Retinal pigment epithelial cell (primary cell): ENCODE measurements around the gene TBC1D22A.
A peak's percentile ranks its signal among the peaks of the same experiment; 100 is the strongest.

Experiments used
- DNase-seq: peaks from one replicate; pipeline ENCODE4 v3.0.0-alpha.2; 2010; ENCODE audit warnings: low read depth
- H3K4me3 ChIP-seq: 2 replicates; pipeline ENCODE4 v1.5.1; 2011; ENCODE audit warnings: mild to moderate bottlenecking, low read length, control low read depth, moderate library complexity
- TF ChIP-seq, protein P1 (sequence below): conservative IDR thresholded peaks from 2 replicates; pipeline ENCODE4 v1.5.1; 2011; ENCODE audit warnings: low read depth, low read length, control low read depth, inconsistent platforms

Gene TBC1D22A, protein sequence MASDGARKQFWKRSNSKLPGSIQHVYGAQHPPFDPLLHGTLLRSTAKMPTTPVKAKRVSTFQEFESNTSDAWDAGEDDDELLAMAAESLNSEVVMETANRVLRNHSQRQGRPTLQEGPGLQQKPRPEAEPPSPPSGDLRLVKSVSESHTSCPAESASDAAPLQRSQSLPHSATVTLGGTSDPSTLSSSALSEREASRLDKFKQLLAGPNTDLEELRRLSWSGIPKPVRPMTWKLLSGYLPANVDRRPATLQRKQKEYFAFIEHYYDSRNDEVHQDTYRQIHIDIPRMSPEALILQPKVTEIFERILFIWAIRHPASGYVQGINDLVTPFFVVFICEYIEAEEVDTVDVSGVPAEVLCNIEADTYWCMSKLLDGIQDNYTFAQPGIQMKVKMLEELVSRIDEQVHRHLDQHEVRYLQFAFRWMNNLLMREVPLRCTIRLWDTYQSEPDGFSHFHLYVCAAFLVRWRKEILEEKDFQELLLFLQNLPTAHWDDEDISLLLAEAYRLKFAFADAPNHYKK

DNA sequence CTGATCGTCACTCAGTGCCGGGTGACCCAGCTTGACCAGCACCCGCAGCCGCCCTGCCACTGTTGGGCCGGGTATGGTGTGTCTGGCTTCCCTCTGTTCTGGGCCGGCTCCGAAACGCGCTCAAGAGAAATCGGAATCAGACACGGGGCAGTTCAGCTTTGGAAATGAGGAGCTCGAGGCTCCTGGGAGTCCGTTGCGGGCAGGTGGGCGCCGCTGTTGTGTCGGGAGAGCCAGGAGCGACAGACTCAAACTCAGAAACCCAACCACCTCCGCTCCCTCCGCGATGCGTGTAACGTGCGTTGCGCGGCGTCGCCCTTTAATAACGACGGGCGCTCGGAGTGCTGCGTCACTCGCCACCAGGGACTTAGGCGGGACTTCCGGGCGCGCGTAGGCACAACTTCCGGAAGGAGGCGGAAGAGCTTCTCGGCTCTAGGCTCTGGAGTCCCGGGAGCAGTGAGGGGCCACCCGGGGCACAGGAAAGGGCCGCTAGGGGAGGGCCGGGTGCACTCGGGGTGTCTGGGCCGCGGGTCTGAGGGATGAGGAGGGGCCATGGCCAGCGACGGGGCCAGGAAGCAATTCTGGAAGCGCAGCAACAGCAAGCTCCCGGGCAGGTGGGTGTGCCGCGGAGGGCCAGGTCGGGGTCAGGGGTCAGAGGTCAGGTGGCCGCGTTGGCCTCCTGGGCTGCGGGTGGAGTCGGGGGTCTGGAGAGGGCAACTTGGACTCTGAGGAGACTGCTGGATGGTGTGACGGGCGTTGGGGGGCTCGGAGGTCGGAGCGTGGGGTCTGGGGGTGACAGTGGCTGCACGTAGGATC lies at the start of gene TBC1D22A:
Gene TBC1D22A (plus strand): TSS at position 413 of the 813 bp plus-strand sequence. CDS start 137 bp downstream, at position 550.
- H3K4me3 ChIP-seq, result peak within 1 kb of the TSS; percentile 98
- TF ChIP-seq, protein P1, sequence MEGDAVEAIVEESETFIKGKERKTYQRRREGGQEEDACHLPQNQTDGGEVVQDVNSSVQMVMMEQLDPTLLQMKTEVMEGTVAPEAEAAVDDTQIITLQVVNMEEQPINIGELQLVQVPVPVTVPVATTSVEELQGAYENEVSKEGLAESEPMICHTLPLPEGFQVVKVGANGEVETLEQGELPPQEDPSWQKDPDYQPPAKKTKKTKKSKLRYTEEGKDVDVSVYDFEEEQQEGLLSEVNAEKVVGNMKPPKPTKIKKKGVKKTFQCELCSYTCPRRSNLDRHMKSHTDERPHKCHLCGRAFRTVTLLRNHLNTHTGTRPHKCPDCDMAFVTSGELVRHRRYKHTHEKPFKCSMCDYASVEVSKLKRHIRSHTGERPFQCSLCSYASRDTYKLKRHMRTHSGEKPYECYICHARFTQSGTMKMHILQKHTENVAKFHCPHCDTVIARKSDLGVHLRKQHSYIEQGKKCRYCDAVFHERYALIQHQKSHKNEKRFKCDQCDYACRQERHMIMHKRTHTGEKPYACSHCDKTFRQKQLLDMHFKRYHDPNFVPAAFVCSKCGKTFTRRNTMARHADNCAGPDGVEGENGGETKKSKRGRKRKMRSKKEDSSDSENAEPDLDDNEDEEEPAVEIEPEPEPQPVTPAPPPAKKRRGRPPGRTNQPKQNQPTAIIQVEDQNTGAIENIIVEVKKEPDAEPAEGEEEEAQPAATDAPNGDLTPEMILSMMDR, result no peak
- DNase-seq, result peak; percentile 76

DNA sequence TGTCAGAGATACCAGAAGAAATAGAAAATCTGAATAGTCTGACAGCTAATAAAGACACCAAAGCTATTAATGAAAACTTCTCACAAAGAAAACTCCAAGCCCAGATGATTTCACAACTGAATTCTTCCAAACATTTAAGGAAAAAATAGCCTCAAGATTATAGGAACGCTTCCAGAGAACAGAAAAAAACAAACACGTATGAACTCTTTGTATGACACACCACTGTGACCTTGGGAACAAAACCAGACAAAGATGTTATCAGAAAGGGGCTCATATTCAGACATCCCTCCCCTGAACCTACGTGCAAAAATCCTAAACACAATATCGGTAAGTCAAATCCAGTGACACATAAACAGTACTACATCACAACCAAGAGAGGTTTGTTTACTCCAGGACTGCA lies 47.9 kb upstream of the TBC1D22A start:
- TF ChIP-seq, protein P1, result no peak
- no peak overlapping the region for H3K4me3 ChIP-seq
- DNase-seq, result no peak

DNA sequence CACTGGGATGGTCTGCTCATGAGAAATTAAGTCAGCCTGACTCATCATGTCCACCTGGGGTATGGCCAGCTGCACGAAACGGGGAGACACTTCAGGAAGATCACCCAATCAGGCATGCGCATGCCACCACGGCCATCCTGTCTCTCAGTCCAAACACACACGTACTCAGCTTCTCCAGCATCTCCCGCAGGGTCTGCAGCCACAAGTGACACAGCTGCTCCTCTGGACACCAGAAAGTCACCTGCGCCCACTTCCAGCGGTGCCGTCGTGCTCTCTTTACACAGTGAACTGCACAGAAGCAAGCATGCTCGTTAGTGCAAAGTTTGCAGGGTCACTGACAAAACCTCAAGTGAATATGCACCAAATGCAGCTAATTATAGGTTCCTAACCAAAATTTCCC lies 42.5 kb upstream of the TBC1D22A start:
- no peak overlapping the region for H3K4me3 ChIP-seq
- DNase-seq, result no peak
- TF ChIP-seq, protein P1, result no peak

DNA sequence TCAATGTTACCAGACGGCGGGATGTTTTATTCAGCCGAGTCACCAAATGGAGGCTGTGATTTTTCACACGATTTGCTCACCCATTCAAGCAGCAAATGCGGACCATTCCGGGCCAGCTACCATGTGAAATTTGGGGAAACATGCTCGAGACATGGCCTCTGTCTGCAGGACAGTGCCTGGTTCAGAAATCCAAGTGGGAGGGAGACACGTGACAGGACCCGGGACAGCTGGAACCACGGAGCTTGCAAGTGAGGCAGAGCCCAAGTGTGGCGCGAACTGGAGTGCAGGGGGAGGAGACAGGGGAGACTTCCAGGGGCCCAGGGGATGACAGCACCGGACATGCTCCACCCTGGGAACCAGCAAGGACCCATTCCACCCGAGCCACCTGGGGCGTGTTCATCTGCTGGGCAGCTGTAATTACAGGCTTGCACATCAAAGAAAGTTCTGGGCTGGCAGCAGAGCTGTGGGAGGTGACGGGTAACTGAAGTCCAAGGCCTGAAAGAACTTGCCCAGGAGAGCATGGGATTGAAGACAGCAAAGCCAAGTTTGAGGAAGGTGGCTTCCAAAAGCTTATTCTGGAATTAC lies 40.9 kb upstream of the TBC1D22A start:
- no peak overlapping the region for H3K4me3 ChIP-seq
- no peak for DNase-seq
- TF ChIP-seq, protein P1, result no peak

DNA sequence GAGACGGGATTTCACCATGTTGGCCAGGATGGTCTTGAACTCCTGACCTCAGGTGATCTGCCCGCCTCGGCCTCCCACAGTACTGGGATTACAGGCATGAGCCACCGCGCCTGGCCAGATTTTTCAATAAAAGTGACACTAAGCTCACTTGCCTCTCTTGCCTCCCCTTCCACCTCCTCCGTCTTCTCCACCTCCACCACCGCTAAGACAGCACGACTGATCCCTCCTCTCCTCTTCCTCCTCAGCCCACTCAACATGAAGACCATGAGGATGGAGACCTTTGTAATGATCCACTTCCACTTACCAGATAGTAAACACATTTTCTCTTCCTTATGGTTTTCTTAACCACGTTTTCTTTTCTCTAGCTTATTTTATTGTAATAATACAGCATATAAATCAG lies 38.6 kb upstream of the TBC1D22A start:
- DNase-seq, result no peak
- TF ChIP-seq, protein P1, result no peak

DNA sequence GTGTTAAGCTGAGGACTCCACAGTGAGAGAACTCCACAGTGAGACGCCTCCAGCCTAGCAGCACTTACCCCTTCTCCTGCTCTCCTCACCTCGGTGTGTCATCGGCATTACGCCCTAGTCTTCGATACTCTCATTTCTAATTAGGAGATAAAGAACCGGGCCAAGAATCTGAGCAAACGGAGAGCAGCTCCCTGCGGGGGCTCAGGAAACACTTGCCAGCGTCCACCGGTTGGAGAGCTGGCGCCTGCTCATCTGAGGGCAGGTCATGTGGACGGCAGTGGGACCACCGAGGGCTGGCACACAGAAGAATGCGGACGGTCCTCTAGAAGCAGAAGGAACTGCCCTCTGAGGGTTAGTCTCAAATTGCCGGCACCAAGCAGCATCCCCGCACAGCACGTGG lies 37.4 kb upstream of the TBC1D22A start:
- no peak overlapping the region for H3K4me3 ChIP-seq
- TF ChIP-seq, protein P1, result no peak
- no peak for DNase-seq

More for the DNA sequence above, 38.6 kb upstream of the TBC1D22A start:
- H3K4me3 ChIP-seq, result no peak overlapping the region
